OCI-LY1 (cell line): Measurements from ENCODE around the gene LIAS.

Experiments used
- H2AFZ ChIP-seq: fragments of 200-600 bp; sonication (generic), shearing (Covaris generic); 2 replicates; pipeline ENCODE4 v1.6.0; 2014; ENCODE audit warnings: antibody characterized with exemption, mild to moderate bottlenecking, low read length
- H3F3A ChIP-seq: fragments of 200-600 bp; sonication (generic), shearing (Covaris generic); 2 replicates; pipeline ENCODE4 v1.6.0; 2014; ENCODE audit warnings: mild to moderate bottlenecking, antibody characterized with exemption, low read length, moderate library complexity; ENCODE audit not compliant: insufficient read depth
- H3K27ac ChIP-seq: fragments of 200-600 bp; sonication (generic); 2 replicates; pipeline ENCODE4 v1.5.1; 2014; ENCODE audit warnings: low read length, mixed run types, mild to moderate bottlenecking, low read depth; ENCODE audit not compliant: poor library complexity, severe bottlenecking
- H3K27me3 ChIP-seq: fragments of 200-600 bp; sonication (generic); 2 replicates; pipeline ENCODE4 v1.6.0; 2014; ENCODE audit warnings: antibody characterized with exemption, mild to moderate bottlenecking, low read length, moderate library complexity; ENCODE audit not compliant: insufficient read depth
- H3K36me3 ChIP-seq: fragments of 200-600 bp; sonication (generic); 2 replicates; pipeline ENCODE4 v1.6.1; 2014; ENCODE audit warnings: mild to moderate bottlenecking, antibody characterized with exemption, low read length, moderate library complexity, mixed read lengths; ENCODE audit not compliant: insufficient read depth
- H3K4me1 ChIP-seq: fragments of 200-600 bp; sonication (generic); 2 replicates; pipeline ENCODE4 v1.5.1; 2014; ENCODE audit warnings: mild to moderate bottlenecking, low read length, moderate library complexity; ENCODE audit not compliant: insufficient read depth, severe bottlenecking
- H3K4me2 ChIP-seq: fragments of 200-600 bp; sonication (generic), shearing (Covaris generic); 2 replicates; pipeline ENCODE4 v1.6.1; 2014; ENCODE audit warnings: low read length
- H3K4me3 ChIP-seq: fragments of 200-600 bp; sonication (generic); 2 replicates; pipeline ENCODE4 v1.5.1; 2014; ENCODE audit warnings: low read length, low read depth, mild to moderate bottlenecking, mixed read lengths; ENCODE audit not compliant: poor library complexity, severe bottlenecking
- H3K79me2 ChIP-seq: fragments of 200-600 bp; shearing (Covaris generic); 2 replicates; pipeline ENCODE4 v1.6.1; 2016; ENCODE audit warnings: mixed run types, low read length, mixed read lengths; ENCODE audit not compliant: insufficient read depth
- H3K9ac ChIP-seq: fragments of 200-600 bp; sonication (generic), shearing (Covaris generic); 2 replicates; pipeline ENCODE4 v1.6.1; 2014; ENCODE audit warnings: mild to moderate bottlenecking, low read length, mixed read lengths
- H3K9me2 ChIP-seq: fragments of 200-600 bp; sonication (generic), shearing (Covaris generic); 2 replicates; pipeline ENCODE4 v1.6.1; 2014; ENCODE audit warnings: low read depth, mild to moderate bottlenecking, low read length, mixed read lengths
- H3K9me3 ChIP-seq: fragments of 200-600 bp; shearing (Covaris generic); 2 replicates; pipeline ENCODE4 v1.6.1; 2014; ENCODE audit warnings: low read length, mixed read lengths
- H4K20me1 ChIP-seq: fragments of 200-600 bp; sonication (generic), shearing (Covaris generic); 2 replicates; pipeline ENCODE4 v1.6.0; 2016; ENCODE audit warnings: mild to moderate bottlenecking, low read length; ENCODE audit not compliant: insufficient read depth
- CTCF ChIP-seq: fragments of 200-600 bp; sonication (generic), shearing (Covaris generic); IDR thresholded peaks from 2 replicates; pipeline ENCODE4 v1.5.1; 2017; ENCODE audit warnings: mild to moderate bottlenecking, antibody characterized with exemption, low read length, moderate library complexity, mixed read lengths
- EZH2 ChIP-seq: fragments of 200-600 bp; sonication (generic), shearing (Covaris generic); IDR thresholded peaks from 2 replicates; pipeline ENCODE4 v1.8.0; 2017; ENCODE audit warnings: borderline replicate concordance, mixed run types, mild to moderate bottlenecking, antibody characterized with exemption, low read length, moderate library complexity, mixed read lengths

The LIAS gene

GRCh38 chr4:39476187-39476895 lies 17.5 kb downstream of the LIAS start:
- no peak for TF ChIP-seq EZH2
- TF ChIP-seq CTCF, result no peak

GRCh38 chr4:39480251-39480650 lies 21.4 kb downstream of the LIAS start:
- Histone ChIP-seq H4K20me1 (no peaks in the 10 kb centered on the region), H3K9me2 (no peaks in the 10 kb centered on the region), H2AFZ (no peak overlapping the region), H3K4me3 (no peak overlapping the region), H3K27ac (no peak overlapping the region), H3K9me3 (no peaks in the 10 kb centered on the region), H3K9ac (no peak overlapping the region), H3K36me3 (peaks cover 6% of the 10 kb centered on the region), H3K27me3 (no peaks in the 10 kb centered on the region), H3K4me1 (no peaks in the 10 kb centered on the region), H3F3A (no peaks in the 10 kb centered on the region), H3K79me2 (no peaks in the 10 kb centered on the region), H3K4me2 (no peak overlapping the region)
- no peak for TF ChIP-seq EZH2
- TF ChIP-seq CTCF, result no peak

More at GRCh38 chr4:39476187-39476895, 17.5 kb downstream of the LIAS start:
- no peaks in the 10 kb centered on the region for H3K9me2 ChIP-seq
- H3K27me3 ChIP-seq, result no peaks in the 10 kb centered on the region
- H3K79me2 ChIP-seq, result no peaks in the 10 kb centered on the region
- H3F3A ChIP-seq, result no peaks in the 10 kb centered on the region
- no peak overlapping the region for H3K4me2 ChIP-seq
- no peaks in the 10 kb centered on the region for H4K20me1 ChIP-seq
- peaks cover 18% of the 10 kb centered on the region for H3K36me3 ChIP-seq
- no peaks in the 10 kb centered on the region for H3K4me1 ChIP-seq
- no peak overlapping the region for H3K4me3 ChIP-seq
- H3K9me3 ChIP-seq, result no peaks in the 10 kb centered on the region
- no peak overlapping the region for H2AFZ ChIP-seq
- no peak overlapping the region for H3K9ac ChIP-seq
- no peak overlapping the region for H3K27ac ChIP-seq

GRCh38 chr4:39480902-39481695 lies 22.2 kb downstream of the LIAS start:
- H3K4me3 ChIP-seq, result no peak overlapping the region
- no peaks in the 10 kb centered on the region for H3K4me1 ChIP-seq
- no peaks in the 10 kb centered on the region for H3K9me3 ChIP-seq
- no peaks in the 10 kb centered on the region for H3K79me2 ChIP-seq
- H3K9me2 ChIP-seq, result no peaks in the 10 kb centered on the region
- no peaks in the 10 kb centered on the region for H4K20me1 ChIP-seq
- no peak overlapping the region for H3K9ac ChIP-seq
- no peaks in the 10 kb centered on the region for H3K27me3 ChIP-seq
- no peaks in the 10 kb centered on the region for H3F3A ChIP-seq
- H3K4me2 ChIP-seq, result no peak overlapping the region
- TF ChIP-seq EZH2 (no peak), CTCF (no peak)
- no peak overlapping the region for H2AFZ ChIP-seq
- peaks cover 3% of the 10 kb centered on the region for H3K36me3 ChIP-seq
- no peak overlapping the region for H3K27ac ChIP-seq
